ENCODE results near the gene PPARD. TPM values are rescaled to one million over a fixed set of nuclear protein-coding genes. Genes with fewer than 3 reads are reported as not detected.
A peak's percentile ranks its signal among the peaks of the same experiment; 100 is the strongest.

Gene PPARD
- total RNA-seq, 4 donors from 2014 or later = 17.3 to 40.3 (median 35.9) TPM

- TF ChIP-seq CTCF (IDR thresholded peaks at IDR 0.05) = no peak
- TF ChIP-seq POLR2A (IDR thresholded peaks at IDR 0.05) = no peak
- WGBS, 2 donors = 93 to 95% methylated on average over 5 of the region's 5 CpGs
- no peaks in the 10 kb centered on the region for H3K27me3 ChIP-seq
- DNase-seq = no peak
- no peaks in the 10 kb centered on the region for H3K36me3 ChIP-seq
- H3K4me1 ChIP-seq = peaks cover 47 to 63% of the 10 kb centered on the region in 2 donors
- no peak overlapping the region for H3K4me3 ChIP-seq (replicated peaks in 1 of 3)
- H3K27ac ChIP-seq = no peak overlapping the region
- no peaks in the 10 kb centered on the region for H3K9me3 ChIP-seq
- intact Hi-C loops (cut with DNase I) = no loop called here
Measured at GRCh38 chr6:35397806-35398418, 55.6 kb downstream of the PPARD start.

DNA sequence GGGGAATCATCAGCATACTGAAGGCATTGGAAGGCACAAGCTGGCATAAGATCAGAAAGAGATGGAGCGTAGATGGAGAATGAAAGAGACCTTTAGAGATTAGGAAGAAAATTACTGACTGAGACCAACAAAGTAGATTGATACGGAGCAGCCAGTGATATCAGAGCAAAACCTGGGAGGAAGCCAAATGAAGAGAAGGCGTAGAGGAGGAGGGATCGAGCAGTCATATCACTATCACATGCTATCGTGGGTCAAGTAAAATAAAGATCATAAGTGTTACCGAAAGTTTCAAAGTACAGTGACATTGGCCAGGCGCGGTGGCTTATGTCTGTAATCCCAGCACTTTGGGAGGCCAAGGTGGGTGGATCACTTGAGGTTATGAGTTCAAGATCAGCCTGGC is 56.2 kb downstream of the PPARD start:
- Histone ChIP-seq H3K27ac (no peak overlapping the region), H3K4me1 (peaks cover 51 to 58% of the 10 kb centered on the region in 2 donors), H3K27me3 (no peaks in the 10 kb centered on the region), H3K36me3 (no peaks in the 10 kb centered on the region), H3K9me3 (no peaks in the 10 kb centered on the region), H3K4me3 (replicated peaks in 1 of 3) (no peak overlapping the region)
- intact Hi-C loops (cut with DNase I) = no loop called here
- WGBS, 2 donors = 93 to 94% methylated on average over 8 of the region's 8 CpGs
- TF ChIP-seq CTCF (IDR thresholded peaks at IDR 0.05) (no peak), POLR2A (IDR thresholded peaks at IDR 0.05) (no peak)
- no peak for DNase-seq

GRCh38 chr6:35400111-35400510 is 57.8 kb downstream of the PPARD start:
- intact Hi-C loops (cut with DNase I) = no loop called here
- 79 to 86% methylated on average over 5 of the region's 5 CpGs for WGBS, 2 donors
- peaks cover 36 to 45% of the 10 kb centered on the region in 2 donors for H3K4me1 ChIP-seq
- H3K27ac ChIP-seq = peak overlapping the region; percentile 59 to 79 (median 78)
- TF ChIP-seq CTCF (IDR thresholded peaks at IDR 0.05) (no peak), POLR2A (IDR thresholded peaks at IDR 0.05) (no peak)
- H3K36me3 ChIP-seq = no peaks in the 10 kb centered on the region
- no peaks in the 10 kb centered on the region for H3K9me3 ChIP-seq
- no peaks in the 10 kb centered on the region for H3K27me3 ChIP-seq
- peak in 1 of 2 donors; percentile 23 for DNase-seq
- no peak overlapping the region for H3K4me3 ChIP-seq (replicated peaks in 1 of 3)

- Histone ChIP-seq H3K27me3 (no peaks in the 10 kb centered on the region), H3K27ac (peak overlapping the region; percentile 59 to 79 (median 78)), H3K4me1 (peaks cover 36 to 42% of the 10 kb centered on the region in 2 donors), H3K4me3 (replicated peaks in 1 of 3) (no peak overlapping the region), H3K9me3 (no peaks in the 10 kb centered on the region), H3K36me3 (no peaks in the 10 kb centered on the region)
- intact Hi-C loops (cut with DNase I) = no loop called here
- TF ChIP-seq CTCF (IDR thresholded peaks at IDR 0.05) (no peak), POLR2A (IDR thresholded peaks at IDR 0.05) (no peak)
- peak; percentile 43 to 47 for DNase-seq
- WGBS, 2 donors = 56 to 74% methylated on average over 5 of the region's 5 CpGs
Measured at GRCh38 chr6:35400901-35401311, 58.5 kb downstream of the PPARD start.

DNA sequence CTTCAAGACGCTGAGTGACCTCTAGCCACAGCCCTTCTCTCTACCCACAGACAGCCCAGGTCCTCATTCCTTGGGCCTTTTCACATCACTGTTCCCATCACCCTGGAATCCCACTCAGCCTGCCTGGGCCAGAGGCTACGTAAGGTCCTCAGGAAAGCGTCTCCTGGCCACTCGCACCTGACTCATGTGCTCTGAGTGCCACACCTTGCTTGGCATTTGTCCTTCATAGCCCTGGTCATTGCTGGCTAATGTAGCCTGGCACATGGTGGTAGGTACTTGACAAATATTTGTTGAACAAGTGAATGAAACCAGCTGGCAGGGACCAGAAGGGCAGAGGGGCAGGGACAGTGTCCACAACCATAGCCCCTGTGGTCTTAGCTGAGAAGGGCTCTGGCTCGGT is 59.2 kb downstream of the PPARD start:
- TF ChIP-seq CTCF (IDR thresholded peaks at IDR 0.05) (no peak), POLR2A (IDR thresholded peaks at IDR 0.05) (peak in 1 of 2 donors; percentile 25)
- H3K4me3 ChIP-seq (replicated peaks in 1 of 3) = no peak overlapping the region
- H3K9me3 ChIP-seq = no peaks in the 10 kb centered on the region
- H3K27me3 ChIP-seq = no peaks in the 10 kb centered on the region
- H3K36me3 ChIP-seq = no peaks in the 10 kb centered on the region
- intact Hi-C loops (cut with DNase I) = no loop called here
- DNase-seq = peak; percentile 81 to 87
- WGBS, 2 donors = 57 to 61% methylated on average over 4 to 5 of the region's 5 CpGs
- H3K27ac ChIP-seq = peak overlapping the region; percentile 59 to 79 (median 78)
- H3K4me1 ChIP-seq = peaks cover 36 to 39% of the 10 kb centered on the region in 2 donors

Measured in thyroid gland (tissue), 4 donors.